C4-2B (cell line): ENCODE data around the gene TMEM123.
A peak's percentile ranks its signal among the peaks of the same experiment; 100 is the strongest.

Experiments
- H3K27ac ChIP-seq: fragments of 450-650 bp; 2 replicates; pipeline ENCODE4 v1.5.1; 2017
- ZFX ChIP-seq: fragments of 450-650 bp; IDR thresholded peaks from 2 replicates; pipeline ENCODE4 v1.6.1; 2017
- TF ChIP-seq, protein P1 (sequence below): fragments of 450-650 bp; conservative IDR thresholded peaks from 2 replicates; pipeline ENCODE4 v1.5.1; 2017; ENCODE audit warnings: mild to moderate bottlenecking

Gene TMEM123

DNA sequence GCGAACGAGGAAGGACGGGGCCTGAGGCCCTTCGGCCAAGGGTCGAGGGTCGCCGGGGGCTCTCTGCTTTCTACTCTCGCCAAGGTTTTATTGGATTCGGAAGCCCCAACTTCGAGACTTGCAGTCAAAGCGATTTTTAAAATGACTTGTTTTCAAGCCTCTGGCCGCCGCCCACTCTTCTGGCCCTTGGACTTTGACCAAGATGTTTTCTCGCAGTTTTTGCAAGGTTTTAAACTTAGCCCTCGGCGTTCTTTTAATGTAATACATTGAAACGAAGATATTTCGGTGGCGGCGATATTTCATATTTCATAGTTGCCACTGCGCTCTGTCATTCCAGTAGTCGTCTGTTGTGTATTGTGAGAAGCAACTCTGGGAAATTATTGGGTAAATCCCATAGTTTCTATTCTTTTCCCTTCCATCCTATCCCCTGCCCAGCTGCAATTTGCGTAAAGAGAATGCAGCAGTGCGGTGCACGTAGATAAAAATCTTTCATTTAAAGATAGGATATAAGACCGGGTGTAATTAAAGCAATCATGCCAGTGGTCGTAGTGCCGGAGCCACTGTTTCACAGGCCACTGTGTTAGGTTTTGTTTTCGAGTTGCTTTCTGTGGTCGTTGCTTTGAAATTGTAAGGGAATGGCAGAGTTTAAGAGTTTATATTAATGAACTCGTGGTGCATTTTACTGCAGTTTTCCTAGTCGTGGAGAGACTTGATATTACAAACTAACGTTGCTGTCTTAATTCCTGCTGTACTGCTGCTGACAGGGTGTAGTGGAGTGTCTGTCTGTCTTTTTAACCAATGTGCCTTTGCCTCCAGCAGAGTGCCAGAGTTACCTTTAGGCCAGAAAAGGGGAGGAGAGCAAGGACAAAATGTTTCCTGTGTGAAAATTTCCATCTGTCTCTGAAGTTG lies 104.8 kb downstream of the TMEM123 start:
- TF ChIP-seq ZFX: peak; percentile 59; the same call in 1 of the 2 replicates
- TF ChIP-seq, protein P1, sequence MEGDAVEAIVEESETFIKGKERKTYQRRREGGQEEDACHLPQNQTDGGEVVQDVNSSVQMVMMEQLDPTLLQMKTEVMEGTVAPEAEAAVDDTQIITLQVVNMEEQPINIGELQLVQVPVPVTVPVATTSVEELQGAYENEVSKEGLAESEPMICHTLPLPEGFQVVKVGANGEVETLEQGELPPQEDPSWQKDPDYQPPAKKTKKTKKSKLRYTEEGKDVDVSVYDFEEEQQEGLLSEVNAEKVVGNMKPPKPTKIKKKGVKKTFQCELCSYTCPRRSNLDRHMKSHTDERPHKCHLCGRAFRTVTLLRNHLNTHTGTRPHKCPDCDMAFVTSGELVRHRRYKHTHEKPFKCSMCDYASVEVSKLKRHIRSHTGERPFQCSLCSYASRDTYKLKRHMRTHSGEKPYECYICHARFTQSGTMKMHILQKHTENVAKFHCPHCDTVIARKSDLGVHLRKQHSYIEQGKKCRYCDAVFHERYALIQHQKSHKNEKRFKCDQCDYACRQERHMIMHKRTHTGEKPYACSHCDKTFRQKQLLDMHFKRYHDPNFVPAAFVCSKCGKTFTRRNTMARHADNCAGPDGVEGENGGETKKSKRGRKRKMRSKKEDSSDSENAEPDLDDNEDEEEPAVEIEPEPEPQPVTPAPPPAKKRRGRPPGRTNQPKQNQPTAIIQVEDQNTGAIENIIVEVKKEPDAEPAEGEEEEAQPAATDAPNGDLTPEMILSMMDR: no peak
- peak overlapping the region; percentile 94 for H3K27ac ChIP-seq

- TF ChIP-seq ZFX: peak; percentile 88
- TF ChIP-seq, protein P1: peak; percentile 95
- H3K27ac ChIP-seq: peak within 1 kb of the TSS; percentile 94
Observed at GRCh38 chr11:102346748-102347461, 105.7 kb downstream of the TMEM123 start, which contains the start of gene BIRC2. TSS of gene BIRC2 (plus strand) at chr11:102347214. CDS start at chr11:102349855, 2,641 bp downstream.

GRCh38 chr11:102346456-102346747 lies 106.2 kb downstream of the TMEM123 start:
- TF ChIP-seq, protein P1: no peak
- TF ChIP-seq ZFX: no peak
- peak overlapping the region; percentile 94 for H3K27ac ChIP-seq
